SKM-1 (cell line): ENCODE measurements around the gene SMARCA4.
"Not testable (repeated sequence)": the region's sequence is repeated elsewhere in the genome, so short reads cannot be mapped to it uniquely, and the experiment has no call there.

Experiments
- DNase-seq: peaks from one replicate; lab custom pipeline; 2025; ENCODE audit not compliant: unreplicated experiment; lab: John Stamatoyannopoulos, UW

Gene SMARCA4

DNA sequence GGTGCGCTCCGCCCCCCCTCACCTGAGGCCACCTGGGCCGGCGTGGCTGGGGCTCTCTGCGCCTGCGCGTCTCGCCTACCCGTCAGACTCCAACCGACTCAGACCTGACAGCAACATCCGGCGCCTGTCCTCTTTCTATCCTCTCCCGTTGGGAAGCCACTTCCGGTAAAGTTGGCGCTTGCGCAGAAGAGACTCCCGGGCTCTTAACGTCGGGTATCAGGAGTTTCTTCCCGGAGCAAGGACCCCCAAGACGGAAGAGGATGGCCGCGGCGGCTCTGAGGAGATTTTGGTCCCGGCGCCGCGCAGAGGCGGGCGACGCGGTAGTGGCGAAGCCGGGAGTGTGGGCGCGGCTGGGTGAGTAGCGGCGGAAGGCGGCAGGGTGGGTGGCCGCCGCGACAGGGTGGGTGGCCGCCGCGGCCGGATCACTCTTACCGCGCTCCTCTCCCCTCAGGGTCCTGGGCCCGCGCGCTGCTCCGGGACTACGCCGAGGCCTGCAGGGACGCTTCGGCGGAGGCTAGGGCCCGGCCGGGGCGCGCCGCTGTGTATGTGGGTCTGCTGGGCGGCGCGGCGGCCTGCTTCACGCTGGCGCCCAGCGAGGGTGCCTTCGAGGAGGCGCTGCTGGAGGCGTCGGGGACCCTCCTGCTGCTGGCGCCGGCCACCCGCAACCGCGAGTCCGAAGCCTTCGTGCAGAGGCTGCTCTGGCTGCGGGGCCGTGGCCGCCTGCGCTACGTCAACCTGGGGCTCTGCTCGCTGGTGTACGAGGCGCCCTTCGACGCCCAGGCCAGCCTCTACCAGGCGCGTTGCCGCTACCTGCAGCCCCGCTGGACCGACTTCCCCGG, 32.0 kb upstream of the SMARCA4 start, which contains the start of the genes TIMM29 and YIPF2:
TIMM29 (plus strand) TSS at position 249 of the 839 bp plus-strand sequence; CDS start at position 261, 12 bp downstream.
YIPF2 (minus strand) TSS at position 77 of the 839 bp plus-strand sequence. CDS start 229 bp downstream, outside the sequence.
- DNase-seq, result peak; percentile 92

- no peak for DNase-seq
Observed at GRCh38 chr19:10929402-10929794, 31.4 kb upstream of the SMARCA4 start.

DNA sequence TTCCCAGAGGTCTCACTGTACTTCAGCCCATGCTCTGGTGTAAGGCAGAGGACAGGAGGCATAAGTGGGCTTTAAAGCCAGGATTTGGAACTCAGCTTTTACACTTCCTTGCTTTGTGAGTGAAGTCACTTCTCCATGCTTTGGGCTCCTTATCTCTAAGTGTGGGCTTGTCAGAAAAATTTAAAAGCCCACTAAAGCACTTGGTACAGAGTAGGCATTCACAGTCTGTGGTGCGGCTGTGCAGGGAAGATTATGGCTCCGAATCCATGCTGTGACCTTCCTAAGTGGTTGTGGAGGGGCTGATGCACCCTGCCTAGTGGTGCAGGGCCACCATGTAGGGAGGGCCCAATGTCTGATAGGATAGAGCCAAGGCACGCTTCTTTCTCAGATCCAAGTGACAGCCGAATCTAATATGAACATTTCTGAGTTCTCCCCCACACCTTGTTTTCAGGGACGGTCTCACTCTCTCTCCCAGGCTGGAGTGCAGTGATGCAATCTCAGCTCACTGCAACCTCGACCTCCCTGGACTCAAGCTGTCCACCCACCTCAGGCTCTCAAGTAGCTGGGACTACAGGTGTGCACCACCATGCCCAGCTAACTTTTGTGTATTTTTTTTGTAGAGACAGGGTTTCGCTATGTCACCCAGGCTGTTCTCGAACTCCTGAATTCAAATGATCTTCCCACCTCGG, 25.3 kb upstream of the SMARCA4 start:
- no peak for DNase-seq

DNA sequence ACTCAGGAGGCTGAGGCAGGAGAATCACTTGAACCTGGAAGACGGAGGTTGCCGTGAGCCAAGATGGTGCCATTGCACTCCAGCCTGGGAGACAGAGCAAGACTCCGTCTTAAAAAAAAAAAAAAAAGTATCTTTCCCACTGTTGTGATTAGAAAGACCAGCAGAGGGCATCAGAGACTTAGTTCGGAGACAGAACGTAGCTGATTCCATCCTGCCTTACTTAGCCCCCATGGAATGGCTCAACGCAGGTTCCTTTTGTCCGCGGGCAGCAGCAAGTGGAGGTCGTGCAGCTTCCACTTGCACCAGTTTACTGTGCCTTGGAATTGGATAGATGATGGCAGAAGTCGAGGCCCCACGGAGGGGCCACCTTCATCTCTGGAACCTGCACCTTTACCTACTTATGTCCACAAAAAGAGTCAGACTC, 24.2 kb upstream of the SMARCA4 start:
- peak; percentile 54 for DNase-seq

GRCh38 chr19:10941649-10942048, 19.2 kb upstream of the SMARCA4 start:
- not testable (repeated sequence) for DNase-seq

DNA sequence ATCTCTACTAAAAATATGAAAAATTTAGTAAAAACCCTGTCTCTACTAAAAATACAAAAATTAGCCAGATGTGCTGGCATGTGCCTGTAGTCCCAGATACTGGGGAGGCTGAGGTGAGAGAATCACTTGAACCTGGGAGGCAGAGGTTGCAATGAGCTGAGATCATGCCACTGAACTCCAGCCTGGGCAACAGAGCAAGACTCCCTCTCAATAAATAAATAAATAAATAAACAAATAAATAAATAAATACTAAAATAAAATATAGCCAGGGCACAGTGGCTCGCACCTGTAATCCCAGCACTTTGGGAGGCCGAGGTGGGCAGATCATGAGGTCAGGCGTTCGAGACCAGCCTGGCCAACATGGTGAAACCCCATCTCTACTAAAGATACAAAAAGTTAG, 17.4 kb upstream of the SMARCA4 start:
- not testable (repeated sequence) for DNase-seq

- no peak for DNase-seq
Observed at GRCh38 chr19:10945264-10945663, 15.6 kb upstream of the SMARCA4 start.

DNA sequence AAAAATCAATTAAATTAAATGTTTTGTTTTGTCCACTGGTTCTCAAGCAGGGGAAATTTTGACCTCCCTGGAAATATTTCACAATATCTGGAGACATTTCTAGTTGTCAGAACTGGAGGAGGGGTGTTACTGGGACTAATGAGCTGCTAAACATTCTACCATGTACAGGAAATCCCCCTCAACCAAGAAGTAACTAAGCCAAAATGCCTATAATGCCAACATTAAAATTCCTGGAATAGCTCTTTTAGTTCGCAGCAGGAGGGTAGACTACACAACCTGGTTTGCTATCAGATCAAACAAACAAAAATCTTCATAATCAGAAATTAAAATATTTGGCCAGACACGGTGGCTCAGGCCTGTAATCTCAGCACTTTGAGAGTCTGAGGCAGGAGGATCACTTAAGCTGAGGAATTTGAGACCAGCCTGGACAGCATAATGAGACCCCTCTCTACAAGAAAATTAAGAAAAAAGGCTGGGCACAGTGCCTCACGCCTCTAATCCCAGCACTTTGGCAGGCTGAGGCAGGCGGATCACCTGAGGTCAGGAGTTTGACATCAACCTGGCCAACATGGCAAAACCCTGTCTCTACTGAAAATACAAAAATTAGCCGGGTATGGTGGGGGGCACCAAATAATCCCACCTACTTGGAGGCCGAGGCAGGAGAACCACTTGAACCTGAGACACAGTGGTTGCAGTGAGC, 13.7 kb upstream of the SMARCA4 start:
- DNase-seq, result no peak

GRCh38 chr19:10952809-10953208, 8.0 kb upstream of the SMARCA4 start:
- DNase-seq, result no peak

- not testable (repeated sequence) for DNase-seq
Observed at GRCh38 chr19:10959277-10959968, 1.4 kb upstream of the SMARCA4 start.

DNA sequence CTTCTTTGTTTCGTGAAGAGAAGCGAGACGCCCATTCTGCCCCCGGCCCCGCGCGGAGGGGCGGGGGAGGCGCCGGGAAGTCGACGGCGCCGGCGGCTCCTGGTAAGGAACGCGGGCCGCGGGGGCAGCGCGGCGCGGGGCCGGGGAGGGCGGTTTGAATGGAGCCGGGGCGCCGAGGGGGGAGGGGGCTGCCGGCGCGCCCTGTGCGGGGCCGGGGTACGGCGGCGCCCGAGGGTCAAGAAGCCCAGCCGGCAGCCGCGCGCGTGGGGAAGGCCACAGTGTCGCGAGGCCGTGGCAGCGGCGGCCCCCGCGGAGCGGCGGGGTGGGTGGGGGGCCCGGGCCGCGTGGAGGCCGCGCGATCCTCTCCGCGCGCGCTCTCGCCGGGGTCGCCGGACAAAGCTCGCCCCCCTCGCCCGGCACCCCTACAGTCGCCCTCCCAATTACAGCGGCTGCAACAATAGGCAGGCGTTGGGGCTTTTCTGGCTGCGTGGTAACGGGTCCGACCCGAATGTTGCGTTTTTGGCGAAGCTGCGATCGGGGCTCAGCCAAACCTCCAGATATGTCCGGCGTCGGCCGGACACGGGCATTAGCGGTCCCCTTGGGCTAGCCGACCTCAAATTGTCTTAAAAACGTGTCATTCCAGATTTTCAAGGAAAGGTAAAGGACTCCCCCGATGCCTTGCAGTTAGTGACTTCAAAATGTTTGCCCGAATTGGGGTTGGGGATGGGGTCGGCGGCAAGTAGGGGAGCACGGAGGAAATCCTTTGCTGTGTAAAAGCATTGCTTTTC, 437 bp downstream of the SMARCA4 start:
- no peak for DNase-seq

GRCh38 chr19:10962863-10963262, 2.0 kb downstream of the SMARCA4 start:
- DNase-seq, result no peak

DNA sequence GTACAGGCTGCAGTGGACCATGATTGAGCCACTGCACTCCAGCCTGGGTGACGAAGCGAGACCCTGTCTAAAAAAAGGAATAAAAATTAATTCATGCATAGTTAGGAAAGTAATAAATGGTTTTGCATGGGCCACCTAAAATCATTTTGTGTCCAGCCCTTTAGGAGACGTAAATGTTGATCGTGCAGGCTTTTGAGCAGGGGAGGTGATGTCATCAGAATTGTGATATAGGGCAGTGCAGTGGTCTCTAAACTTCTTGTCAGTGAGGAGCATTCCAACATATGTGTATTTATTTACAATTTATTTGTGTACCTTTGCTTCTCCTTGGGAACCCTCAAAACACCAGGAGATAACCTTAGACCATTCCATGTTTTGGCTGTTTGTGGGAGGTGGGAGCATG, 3.0 kb downstream of the SMARCA4 start:
- no peak for DNase-seq

DNA sequence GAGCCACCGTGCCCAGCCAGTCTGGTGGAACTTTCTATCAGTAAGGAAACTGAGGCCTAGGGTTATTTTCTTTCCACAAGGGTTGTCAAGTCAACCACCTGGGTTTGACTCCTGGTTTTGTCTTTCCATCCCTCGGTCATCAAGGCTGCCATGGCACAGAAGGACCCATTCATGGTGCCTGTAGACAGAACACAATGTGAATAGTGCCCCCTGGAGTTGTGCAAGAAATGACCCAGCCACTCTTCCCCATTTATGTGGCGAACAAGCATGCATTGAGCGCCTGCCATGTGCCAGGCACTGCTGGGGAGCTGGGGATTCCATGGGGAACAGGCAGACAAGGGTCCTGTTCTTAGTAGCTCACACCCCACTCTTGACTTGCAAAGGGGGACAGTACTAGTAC, 4.1 kb downstream of the SMARCA4 start:
- DNase-seq, result no peak

- no peak for DNase-seq
Observed at GRCh38 chr19:10965398-10965797, 4.6 kb downstream of the SMARCA4 start.

DNA sequence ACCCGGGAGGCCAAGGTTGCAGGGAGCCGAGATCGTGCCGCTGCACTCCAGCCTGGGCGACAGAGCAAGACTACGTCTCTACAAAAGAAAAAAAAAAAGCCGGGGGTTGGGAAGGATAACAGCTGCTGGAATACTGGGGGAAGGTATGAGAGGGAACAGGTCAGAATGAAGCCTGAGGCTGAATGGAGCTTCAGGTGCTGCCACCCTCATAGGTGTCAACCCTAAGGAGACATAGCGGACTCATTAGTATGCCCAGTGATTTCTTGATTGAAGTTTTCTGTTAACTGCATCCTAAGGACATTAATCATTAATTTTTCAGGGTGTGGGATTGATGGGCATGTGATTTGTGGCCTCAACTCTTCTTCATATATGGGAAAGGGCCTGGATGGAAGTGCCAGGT, 6.0 kb downstream of the SMARCA4 start:
- DNase-seq, result no peak

- no peak for DNase-seq
Observed at GRCh38 chr19:10968527-10969135, 7.8 kb downstream of the SMARCA4 start.

- no peak for DNase-seq
Observed at GRCh38 chr19:10971107-10971726, 10.4 kb downstream of the SMARCA4 start.
